Measurements from ENCODE around the gene CYSRT1. TPM values are rescaled to one million over a fixed set of nuclear protein-coding genes. Genes with fewer than 3 reads are reported as not detected.
"Not testable (repeated sequence)": the region's sequence is repeated elsewhere in the genome, so short reads cannot be mapped to it uniquely, and the experiment has no call there.

Gene CYSRT1
- total RNA-seq, 2 donors from 2014 or later = 0.64 TPM; not detected in 1

GRCh38 chr9:137262173-137262908, 37.4 kb downstream of the CYSRT1 start:
- H3K4me3 ChIP-seq; H3K9me3 ChIP-seq; H3K27ac ChIP-seq; H3K9ac ChIP-seq (ENCODE audit: low read depth in 2 of 2, low read length in 2 of 2); H3K27me3 ChIP-seq; DNase-seq; intact Hi-C loops (cut with DNase I); H3K4me1 ChIP-seq: not testable (repeated sequence)
- peaks cover 14% of the 10 kb centered on the region for H3K36me3 ChIP-seq
- TF ChIP-seq, protein P1, sequence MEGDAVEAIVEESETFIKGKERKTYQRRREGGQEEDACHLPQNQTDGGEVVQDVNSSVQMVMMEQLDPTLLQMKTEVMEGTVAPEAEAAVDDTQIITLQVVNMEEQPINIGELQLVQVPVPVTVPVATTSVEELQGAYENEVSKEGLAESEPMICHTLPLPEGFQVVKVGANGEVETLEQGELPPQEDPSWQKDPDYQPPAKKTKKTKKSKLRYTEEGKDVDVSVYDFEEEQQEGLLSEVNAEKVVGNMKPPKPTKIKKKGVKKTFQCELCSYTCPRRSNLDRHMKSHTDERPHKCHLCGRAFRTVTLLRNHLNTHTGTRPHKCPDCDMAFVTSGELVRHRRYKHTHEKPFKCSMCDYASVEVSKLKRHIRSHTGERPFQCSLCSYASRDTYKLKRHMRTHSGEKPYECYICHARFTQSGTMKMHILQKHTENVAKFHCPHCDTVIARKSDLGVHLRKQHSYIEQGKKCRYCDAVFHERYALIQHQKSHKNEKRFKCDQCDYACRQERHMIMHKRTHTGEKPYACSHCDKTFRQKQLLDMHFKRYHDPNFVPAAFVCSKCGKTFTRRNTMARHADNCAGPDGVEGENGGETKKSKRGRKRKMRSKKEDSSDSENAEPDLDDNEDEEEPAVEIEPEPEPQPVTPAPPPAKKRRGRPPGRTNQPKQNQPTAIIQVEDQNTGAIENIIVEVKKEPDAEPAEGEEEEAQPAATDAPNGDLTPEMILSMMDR (IDR thresholded peaks at IDR 0.05) = peak; percentile 44

- no peak overlapping the region for H3K9ac ChIP-seq (ENCODE audit: low read depth in 2 of 2, low read length in 2 of 2)
- no peak overlapping the region for H3K4me3 ChIP-seq
- intact Hi-C loops (cut with DNase I) = no loop called here
- DNase-seq = no peak
- H3K9me3 ChIP-seq = no peaks in the 10 kb centered on the region
- TF ChIP-seq, protein P1 (IDR thresholded peaks at IDR 0.05) = no peak
- no peaks in the 10 kb centered on the region for H3K27me3 ChIP-seq
- no peaks in the 10 kb centered on the region for H3K4me1 ChIP-seq
- no peak overlapping the region for H3K27ac ChIP-seq
- peaks cover 14% of the 10 kb centered on the region for H3K36me3 ChIP-seq
Measured at GRCh38 chr9:137262909-137263285, 37.9 kb downstream of the CYSRT1 start.

DNA sequence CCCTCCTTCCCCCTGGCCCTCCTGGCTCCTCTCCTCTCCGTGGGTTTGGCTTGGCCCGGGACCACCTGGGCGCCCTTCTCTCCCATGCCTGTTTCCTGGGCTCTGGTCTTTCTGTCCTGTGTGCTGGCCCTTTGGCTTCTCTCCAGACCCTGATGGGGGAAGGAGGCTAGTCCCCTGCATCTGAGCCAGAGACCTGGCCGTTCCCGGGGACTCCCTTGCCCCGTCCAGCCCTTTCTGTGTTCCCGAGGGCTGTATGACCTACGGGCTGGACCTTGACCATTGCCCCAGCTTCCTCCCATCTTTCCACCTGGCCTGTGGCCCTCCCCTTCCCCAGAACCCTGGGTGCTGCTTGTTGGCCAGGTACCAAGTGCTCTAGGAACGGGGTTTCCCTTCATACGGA, 38.5 kb downstream of the CYSRT1 start:
- no peak overlapping the region for H3K27ac ChIP-seq
- H3K9me3 ChIP-seq = no peaks in the 10 kb centered on the region
- H3K4me1 ChIP-seq = no peaks in the 10 kb centered on the region
- H3K4me3 ChIP-seq = no peak overlapping the region
- no peaks in the 10 kb centered on the region for H3K27me3 ChIP-seq
- intact Hi-C loops (cut with DNase I) = no loop called here
- no peak for DNase-seq
- H3K9ac ChIP-seq (ENCODE audit: low read depth in 2 of 2, low read length in 2 of 2) = no peak overlapping the region
- TF ChIP-seq, protein P1 (IDR thresholded peaks at IDR 0.05) = no peak
- peaks cover 14% of the 10 kb centered on the region for H3K36me3 ChIP-seq

GRCh38 chr9:137264067-137264466, 39.1 kb downstream of the CYSRT1 start:
- peaks cover 6% of the 10 kb centered on the region for H3K4me1 ChIP-seq
- no peaks in the 10 kb centered on the region for H3K9me3 ChIP-seq
- no peak for DNase-seq
- H3K9ac ChIP-seq (ENCODE audit: low read depth in 2 of 2, low read length in 2 of 2) = no peak overlapping the region
- H3K27me3 ChIP-seq = no peaks in the 10 kb centered on the region
- no peak overlapping the region for H3K27ac ChIP-seq
- peaks cover 14% of the 10 kb centered on the region for H3K36me3 ChIP-seq
- intact Hi-C loops (cut with DNase I) = no loop called here
- no peak overlapping the region for H3K4me3 ChIP-seq
- TF ChIP-seq, protein P1 (IDR thresholded peaks at IDR 0.05) = no peak

DNA sequence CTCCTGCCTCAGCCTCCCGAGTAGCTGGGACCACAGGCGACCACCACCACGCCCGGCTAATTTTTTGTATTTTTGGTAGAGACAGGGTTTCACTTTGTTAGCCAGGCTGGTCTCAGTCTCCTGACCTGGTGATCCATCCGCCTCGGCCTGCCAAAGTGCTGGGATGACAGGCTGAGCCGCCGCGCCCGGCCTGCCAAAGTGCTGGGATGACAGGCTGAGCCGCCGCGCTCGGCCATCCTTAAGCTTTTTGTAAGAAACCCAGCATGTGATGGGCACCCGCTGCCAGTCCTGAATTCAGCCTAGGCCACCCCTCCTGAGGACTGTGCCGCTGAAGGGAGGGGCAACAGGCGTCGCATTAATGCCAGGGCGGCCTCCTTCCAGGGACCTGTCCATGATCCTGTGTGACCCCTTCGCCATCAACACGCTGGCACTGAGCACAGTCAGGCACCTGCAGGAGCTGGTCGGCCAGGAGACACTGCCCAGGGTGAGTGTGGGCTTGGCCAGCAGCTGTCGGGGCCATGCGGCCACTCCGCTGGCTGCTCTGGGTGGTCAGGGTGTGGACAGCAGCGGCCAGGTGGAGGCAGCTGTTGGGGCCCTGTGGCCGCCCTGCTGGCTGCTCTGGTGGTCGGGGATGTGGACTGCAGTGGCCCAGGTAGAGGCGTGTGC, 40.7 kb downstream of the CYSRT1 start:
- H3K4me1 ChIP-seq = peaks cover 12% of the 10 kb centered on the region
- no peak overlapping the region for H3K9ac ChIP-seq (ENCODE audit: low read depth in 2 of 2, low read length in 2 of 2)
- H3K27ac ChIP-seq = no peak overlapping the region
- H3K4me3 ChIP-seq = no peak overlapping the region
- no peak for DNase-seq
- H3K36me3 ChIP-seq = peaks cover 14% of the 10 kb centered on the region
- intact Hi-C loops (cut with DNase I) = no loop called here
- TF ChIP-seq, protein P1 (IDR thresholded peaks at IDR 0.05) = no peak
- no peaks in the 10 kb centered on the region for H3K9me3 ChIP-seq
- no peaks in the 10 kb centered on the region for H3K27me3 ChIP-seq
